PC-3 (cell line): ENCODE results near the gene PEX11G. TPM values are rescaled to one million over a fixed set of nuclear protein-coding genes. Genes with fewer than 3 reads are reported as not detected.
A peak's percentile ranks its signal among the peaks of the same experiment; 100 is the strongest.

Source experiments
- ATAC-seq: fragments of 200-7000 bp; cut with Tn5 transposase; 2 replicates; pipeline ENCODE4 v1.9.1; 2020; ENCODE audit warnings: mild to moderate bottlenecking, moderate library complexity
- BruUV-seq: library from RNA; stranded (reverse); fragments of 400-500 nt; replicated peaks from 2 replicates; lab custom pipeline; 2021; lab: Mats Ljungman, UMichigan
- CTCF ChIA-PET: fragments of 300-600 bp; sonication (Branson Sonifier 250); formaldehyde crosslinking; loops from one replicate; lab custom pipeline; 2022; ENCODE audit warnings: antibody characterized with exemption; lab: Charles Lee
- POLR2A ChIA-PET: fragments of 300-600 bp; sonication (Branson Sonifier 250); formaldehyde crosslinking; loops from one replicate; lab custom pipeline; 2022; ENCODE audit warnings: antibody characterized with exemption; ENCODE audit not compliant: unreplicated experiment; lab: Charles Lee
- DNase-seq: peaks from one replicate; pipeline ENCODE4 v3.0.0-alpha.2; 2015
- H2AFZ ChIP-seq: fragments of 300-600 bp; sonication (generic); 2 replicates; pipeline ENCODE4 v1.6.0; 2016; ENCODE audit warnings: antibody characterized with exemption, low read length
- H3F3A ChIP-seq: fragments of 300-600 bp; sonication (generic); one replicate; pipeline ENCODE4 v1.6.0; 2017; ENCODE audit warnings: antibody characterized with exemption, low read length, control low read depth, mild to moderate bottlenecking; ENCODE audit not compliant: unreplicated experiment
- H3K27ac ChIP-seq: fragments of 300-600 bp; sonication (generic); 2 replicates; pipeline ENCODE4 v1.5.1; 2016; ENCODE audit warnings: mild to moderate bottlenecking, low read length
- H3K27me3 ChIP-seq: fragments of 300-600 bp; sonication (generic); 2 replicates; pipeline ENCODE4 v1.6.1; 2016; ENCODE audit warnings: low read length, mixed read lengths
- H3K36me3 ChIP-seq: fragments of 300-600 bp; sonication (generic); 2 replicates; pipeline ENCODE4 v1.6.1; 2016; ENCODE audit warnings: low read depth, mixed run types, low read length, mixed read lengths
- H3K4me1 ChIP-seq: fragments of 300-600 bp; sonication (generic); 2 replicates; pipeline ENCODE4 v1.5.1; 2016; ENCODE audit warnings: low read length; ENCODE audit not compliant: insufficient read depth
- H3K4me2 ChIP-seq: fragments of 300-600 bp; sonication (generic); 2 replicates; pipeline ENCODE4 v1.6.0; 2016; ENCODE audit warnings: low read length
- H3K4me3 ChIP-seq: fragments of 300-600 bp; sonication (generic); 2 replicates; pipeline ENCODE4 v1.5.1; 2016; ENCODE audit warnings: mild to moderate bottlenecking, low read length, mixed read lengths
- H3K79me2 ChIP-seq: fragments of 300-600 bp; sonication (generic); 2 replicates; pipeline ENCODE4 v1.6.1; 2017; ENCODE audit warnings: low read length, mixed read lengths
- H3K9ac ChIP-seq: fragments of 300-600 bp; sonication (generic); 2 replicates; pipeline ENCODE4 v1.6.0; 2016; ENCODE audit warnings: mild to moderate bottlenecking, low read length
- H3K9me2 ChIP-seq: fragments of 300-600 bp; sonication (generic); replicated peaks from 2 replicates; pipeline ENCODE4 v1.6.1; 2016; ENCODE audit warnings: mixed run types, low read length, mixed read lengths
- H3K9me3 ChIP-seq: fragments of 300-600 bp; sonication (generic); 2 replicates; pipeline ENCODE4 v1.6.1; 2016; ENCODE audit warnings: low read length, mixed read lengths
- H4K20me1 ChIP-seq: fragments of 300-600 bp; sonication (generic); 2 replicates; pipeline ENCODE4 v1.6.1; 2016; ENCODE audit warnings: low read length, mixed read lengths
- CTCF ChIP-seq: fragments of 300-600 bp; sonication (generic); conservative IDR thresholded peaks from 2 replicates; pipeline ENCODE4 v1.5.1; 2017; ENCODE audit warnings: antibody characterized with exemption, low read depth, mild to moderate bottlenecking, low read length
- EZH2 ChIP-seq: fragments of 300-600 bp; sonication (generic); IDR thresholded peaks from one replicate; pipeline ENCODE4 v1.6.1; 2017; ENCODE audit warnings: antibody characterized with exemption, mild to moderate bottlenecking, low read length; ENCODE audit not compliant: unreplicated experiment
- EZH2phosphoT487 ChIP-seq: fragments of 300-600 bp; sonication (generic); IDR thresholded peaks from 2 replicates; pipeline ENCODE4 v1.6.1; 2018; ENCODE audit warnings: mild to moderate bottlenecking, antibody characterized with exemption, low read length, borderline replicate concordance
- intact Hi-C: fragments of 100-400 bp; cut with micrococcal nuclease; formaldehyde crosslinking; loops from 2 replicates; pipeline ENCODE4 v1.9.0; 2023
- total RNA-seq: library from RNA; depleted of rRNA; stranded (reverse); fragments of >200 nt; gene quantifications from 2 replicates; pipeline ENCODE4 v1.2.3, GENCODE V29; 2014

The PEX11G gene
- total RNA-seq, 1 experiment from 2014 or later = 6.6 TPM

GRCh38 chr19:7500811-7501450 lies 12.1 kb upstream of the PEX11G start:
- Histone ChIP-seq H3K36me3 (no peaks in the 10 kb centered on the region), H2AFZ (peak overlapping the region; percentile 89), H3K4me2 (peak overlapping the region; percentile 78), H3K27ac (no peak overlapping the region), H4K20me1 (no peaks in the 10 kb centered on the region), H3K4me3 (peak overlapping the region; percentile 53), H3K4me1 (peaks cover 16% of the 10 kb centered on the region), H3K9ac (peak overlapping the region; percentile 5; the same call in 1 of the 2 replicates), H3K79me2 (no peaks in the 10 kb centered on the region), H3K9me3 (no peaks in the 10 kb centered on the region), H3F3A (no peaks in the 10 kb centered on the region), H3K9me2 (no peaks in the 10 kb centered on the region), H3K27me3 (no peaks in the 10 kb centered on the region)
- ATAC-seq = peak; percentile 55
- TF ChIP-seq EZH2 (no peak), CTCF (no peak), EZH2phosphoT487 (no peak)
- ChIA-PET CTCF (interaction anchor here (0.6 to 1.0 kb wide), 2 partner anchors 103 to 123 kb away, joined by 3 read pairs; no protein-coding TSS in a partner anchor), POLR2A (no interaction called here)
- BruUV-seq = no TSS peak
- peak; percentile 83 for DNase-seq
- intact Hi-C loops = loop anchor here (10.0 kb wide), 1 partner anchor 106 kb away; no protein-coding TSS in a partner anchor

GRCh38 chr19:7497292-7497691 lies 8.5 kb upstream of the PEX11G start:
- Histone ChIP-seq H2AFZ (no peak overlapping the region), H3K79me2 (no peaks in the 10 kb centered on the region), H3K9me2 (no peaks in the 10 kb centered on the region), H3K27me3 (no peaks in the 10 kb centered on the region), H3K4me1 (peaks cover 7% of the 10 kb centered on the region; the same call in 1 of the 2 replicates), H4K20me1 (no peaks in the 10 kb centered on the region), H3K27ac (no peak overlapping the region), H3K4me3 (no peak overlapping the region), H3K9me3 (no peaks in the 10 kb centered on the region), H3F3A (no peaks in the 10 kb centered on the region), H3K4me2 (no peak overlapping the region), H3K36me3 (no peaks in the 10 kb centered on the region), H3K9ac (no peak overlapping the region)
- CTCF ChIA-PET = interaction anchor here (0.5 kb wide), 1 partner anchor 99 kb away, joined by 3 read pairs; no protein-coding TSS in a partner anchor
- BruUV-seq = no TSS peak
- DNase-seq (no peak), ATAC-seq (peak; percentile 61)
- intact Hi-C loops = no loop called here
- POLR2A ChIA-PET = interaction anchor here (0.5 kb wide), 1 partner anchor 121 kb away, joined by 4 read pairs; no protein-coding TSS in a partner anchor
- peak; percentile 47 for TF ChIP-seq CTCF
- TF ChIP-seq EZH2 = no peak

DNA sequence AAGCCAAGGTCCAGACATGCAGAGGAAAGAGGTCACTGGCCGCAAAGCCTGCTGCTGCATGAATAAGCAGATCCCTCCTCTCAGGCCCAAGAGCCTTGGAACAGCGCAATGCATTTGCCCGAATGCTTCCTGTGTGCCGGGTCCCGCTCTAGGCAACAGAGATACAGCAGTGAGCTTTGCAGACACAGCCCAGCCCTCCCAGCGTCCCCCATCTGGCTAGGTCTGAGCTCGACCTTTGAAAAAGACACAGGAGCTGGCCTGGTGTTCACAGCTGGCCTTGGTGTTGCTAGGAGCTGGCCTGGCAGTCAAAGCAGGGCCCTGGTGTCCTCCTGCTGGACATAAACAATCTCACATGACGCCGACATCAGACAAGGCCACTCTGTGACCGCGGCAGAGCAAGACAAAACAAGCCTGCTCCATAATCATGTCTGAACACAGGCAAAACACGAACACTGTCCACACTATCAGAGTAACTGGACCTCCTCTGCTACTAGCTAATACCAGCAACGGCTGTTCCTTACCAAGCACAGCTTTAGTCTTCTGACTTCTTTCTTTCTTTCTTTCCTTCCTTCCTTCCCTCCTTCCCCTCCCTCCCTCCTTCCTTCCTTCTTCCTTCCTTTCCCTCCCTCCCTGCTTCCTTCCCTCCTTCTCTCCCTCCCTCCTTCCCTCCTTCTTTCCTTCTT lies 5.7 kb upstream of the PEX11G start:
- Histone ChIP-seq H3K4me1 (no peaks in the 10 kb centered on the region), H3K9me3 (no peaks in the 10 kb centered on the region), H2AFZ (no peak overlapping the region), H3K79me2 (no peaks in the 10 kb centered on the region), H3K36me3 (no peaks in the 10 kb centered on the region), H3K27me3 (no peaks in the 10 kb centered on the region), H3K4me3 (no peak overlapping the region), H4K20me1 (no peaks in the 10 kb centered on the region), H3F3A (no peaks in the 10 kb centered on the region), H3K4me2 (no peak overlapping the region), H3K9ac (no peak overlapping the region), H3K9me2 (no peaks in the 10 kb centered on the region), H3K27ac (no peak overlapping the region)
- intact Hi-C loops = no loop called here
- ChIA-PET CTCF (no interaction called here), POLR2A (no interaction called here)
- TF ChIP-seq EZH2phosphoT487 = no peak
- TF ChIP-seq EZH2 = no peak
- TF ChIP-seq CTCF = no peak
- no peak for DNase-seq
- peak; percentile 45 for ATAC-seq
- no TSS peak for BruUV-seq
